HTERT RPE-1 (cell line): ENCODE results near the gene ITPKB.
"Not testable (repeated sequence)": the region's sequence is repeated elsewhere in the genome, so short reads cannot be mapped to it uniquely, and the experiment has no call there.

Source experiments
- in situ Hi-C: fragments of 300-500 bp; cut with MboI; formaldehyde crosslinking; loops from 4 replicates; pipeline ENCODE4 v1.14.3; 2020; ENCODE audit warnings: low sequenced_read_pairs

The ITPKB gene

DNA sequence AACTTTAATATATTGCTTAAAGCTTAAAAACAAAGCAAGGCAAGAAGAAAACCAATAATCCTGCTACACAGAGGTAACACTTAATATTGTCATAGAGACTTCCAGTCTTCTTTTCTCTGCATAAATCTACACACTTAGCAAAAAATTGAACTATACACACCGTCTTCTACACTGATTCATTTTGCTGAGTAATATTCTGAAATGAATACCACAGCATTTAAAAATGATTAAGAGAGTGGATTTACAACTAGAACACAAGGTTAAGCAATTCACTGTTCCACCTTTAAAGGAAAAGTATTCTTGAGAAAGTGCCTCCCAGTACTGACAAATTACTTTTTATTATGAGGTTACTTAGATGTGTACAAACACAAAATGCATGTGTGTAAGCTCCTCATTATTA lies 22.2 kb upstream of the ITPKB start:
- in situ Hi-C loops: no loop called here

DNA sequence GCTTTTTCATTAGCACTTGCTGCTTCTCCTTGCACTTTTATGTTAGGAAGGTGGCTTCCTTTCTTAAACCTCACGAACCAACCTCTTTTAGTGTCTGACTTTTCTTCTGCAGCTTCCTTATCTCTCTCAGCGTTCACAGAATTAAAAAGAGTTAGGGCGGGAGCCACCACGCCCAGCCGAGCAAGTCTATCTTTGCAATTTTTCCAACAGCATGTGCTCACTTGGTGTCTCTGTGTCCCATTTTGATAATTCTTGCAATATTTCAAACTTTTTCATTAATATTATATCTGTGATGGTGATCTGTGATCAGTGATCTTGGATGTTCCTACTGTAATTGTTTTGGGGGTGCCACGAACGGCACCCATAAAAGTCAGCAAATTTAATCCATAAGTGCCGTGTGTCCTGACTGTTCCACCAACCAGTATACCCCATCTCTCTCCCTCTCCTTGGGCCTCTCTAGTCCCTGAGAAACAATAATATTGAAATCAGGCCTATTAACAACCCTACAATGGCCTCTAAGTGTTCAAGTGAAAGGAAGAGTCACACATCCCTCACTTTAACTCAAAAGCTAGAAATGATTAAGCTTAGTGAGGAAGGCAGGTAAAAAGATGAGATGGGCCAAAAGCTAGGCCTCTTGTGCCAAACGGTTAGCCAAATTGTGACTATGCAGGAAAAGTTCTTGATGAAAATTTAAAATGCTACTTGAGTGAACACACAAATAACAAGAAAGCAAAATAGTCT lies 15.9 kb upstream of the ITPKB start:
- in situ Hi-C loops: no loop called here

DNA sequence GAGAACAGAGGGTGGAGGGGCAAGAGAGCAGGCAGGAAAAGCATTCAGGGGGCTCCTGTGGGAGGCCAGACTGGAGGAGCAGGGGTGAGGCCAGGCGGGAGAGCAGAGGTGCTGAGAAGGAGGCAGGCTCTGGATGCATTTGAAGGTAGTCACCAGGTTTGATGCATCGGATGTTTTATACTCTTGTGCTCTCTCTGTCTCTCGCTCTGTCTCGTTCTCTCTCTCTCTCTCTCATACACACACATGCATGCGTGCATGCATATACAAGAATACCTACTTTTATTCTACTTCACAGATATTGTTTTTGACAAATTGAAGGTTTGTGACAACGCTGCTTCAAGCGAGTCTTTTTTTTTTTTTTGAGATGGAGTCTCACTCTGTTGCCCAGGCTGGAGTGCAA lies 15.0 kb upstream of the ITPKB start:
- in situ Hi-C loops: no loop called here

DNA sequence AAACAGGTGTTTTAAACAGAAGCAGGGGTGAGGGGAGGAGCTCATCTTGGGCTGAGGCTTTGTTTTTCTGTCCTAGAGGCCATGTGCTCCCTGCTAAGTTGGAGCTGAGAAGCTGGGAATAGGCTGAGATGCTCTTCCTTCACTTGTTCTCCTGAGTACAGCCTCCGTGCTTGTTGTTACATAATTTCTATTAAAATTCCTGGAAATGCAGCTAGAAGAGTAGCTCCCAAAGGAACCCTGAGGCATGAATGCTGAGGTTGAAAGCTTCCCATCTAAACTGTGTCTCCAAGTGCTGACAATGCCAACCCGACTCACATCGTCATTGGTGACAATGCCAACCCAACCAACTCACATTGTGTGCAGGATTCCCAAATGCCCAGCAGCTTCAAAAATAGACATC lies 12.6 kb upstream of the ITPKB start:
- in situ Hi-C loops: no loop called here

DNA sequence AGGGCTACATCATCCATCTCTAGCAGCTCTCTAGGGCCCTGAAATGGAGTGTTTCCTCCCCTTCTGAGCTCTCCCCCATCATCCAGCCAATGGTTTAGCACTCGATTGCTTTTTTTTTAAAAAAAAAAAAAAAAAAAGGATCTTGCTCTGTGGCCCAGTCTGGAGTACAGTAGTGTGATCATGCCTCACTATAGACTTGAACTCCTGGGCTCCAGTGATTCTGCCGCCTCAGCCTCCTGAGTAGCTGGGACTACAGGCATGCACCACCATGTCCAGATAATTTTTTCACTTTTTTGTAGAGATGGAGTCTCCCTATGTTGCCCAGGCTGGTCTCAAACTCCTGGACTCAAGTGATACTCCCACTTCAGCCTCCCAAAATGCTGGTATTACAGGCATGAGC lies 12.1 kb upstream of the ITPKB start:
- in situ Hi-C loops: no loop called here

DNA sequence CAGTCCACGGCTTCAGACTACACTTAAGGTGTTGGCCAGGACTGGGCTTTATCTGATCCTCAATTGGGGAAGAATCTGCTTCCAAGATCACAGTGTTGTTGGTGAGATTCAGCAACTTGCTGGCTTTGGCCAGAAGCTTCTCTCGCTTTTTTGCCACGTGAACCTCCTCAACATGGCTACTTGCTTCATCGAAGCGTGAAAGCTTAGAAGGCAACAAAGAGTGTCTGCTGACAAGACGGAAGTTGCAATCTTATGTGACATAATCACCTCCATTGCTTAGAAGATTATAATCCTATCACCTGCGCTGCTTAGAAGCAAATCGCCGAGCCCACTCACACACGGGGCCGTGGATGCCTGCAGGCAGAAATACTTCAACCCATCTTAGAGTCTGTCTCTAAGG lies 10.4 kb upstream of the ITPKB start:
- in situ Hi-C loops: no loop called here

DNA sequence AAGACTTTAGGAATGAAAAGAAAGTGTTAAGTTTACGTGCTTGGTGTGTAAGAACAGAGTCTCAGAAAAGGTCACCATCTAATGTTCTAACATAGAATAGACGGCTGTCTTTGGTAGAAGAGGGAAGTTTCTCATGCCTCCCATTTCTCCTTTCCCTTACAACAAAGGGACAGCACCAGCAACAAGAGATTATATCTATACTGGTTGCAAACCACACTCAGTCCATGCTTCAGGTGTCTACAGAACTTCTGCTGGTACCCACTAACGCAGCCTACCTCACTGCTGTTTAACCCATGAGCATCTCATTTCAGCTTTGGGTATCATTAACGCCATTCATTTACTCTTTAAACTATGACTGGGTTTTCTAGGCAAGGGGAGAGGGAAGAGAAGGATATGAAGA lies 9.2 kb upstream of the ITPKB start:
- in situ Hi-C loops: no loop called here

DNA sequence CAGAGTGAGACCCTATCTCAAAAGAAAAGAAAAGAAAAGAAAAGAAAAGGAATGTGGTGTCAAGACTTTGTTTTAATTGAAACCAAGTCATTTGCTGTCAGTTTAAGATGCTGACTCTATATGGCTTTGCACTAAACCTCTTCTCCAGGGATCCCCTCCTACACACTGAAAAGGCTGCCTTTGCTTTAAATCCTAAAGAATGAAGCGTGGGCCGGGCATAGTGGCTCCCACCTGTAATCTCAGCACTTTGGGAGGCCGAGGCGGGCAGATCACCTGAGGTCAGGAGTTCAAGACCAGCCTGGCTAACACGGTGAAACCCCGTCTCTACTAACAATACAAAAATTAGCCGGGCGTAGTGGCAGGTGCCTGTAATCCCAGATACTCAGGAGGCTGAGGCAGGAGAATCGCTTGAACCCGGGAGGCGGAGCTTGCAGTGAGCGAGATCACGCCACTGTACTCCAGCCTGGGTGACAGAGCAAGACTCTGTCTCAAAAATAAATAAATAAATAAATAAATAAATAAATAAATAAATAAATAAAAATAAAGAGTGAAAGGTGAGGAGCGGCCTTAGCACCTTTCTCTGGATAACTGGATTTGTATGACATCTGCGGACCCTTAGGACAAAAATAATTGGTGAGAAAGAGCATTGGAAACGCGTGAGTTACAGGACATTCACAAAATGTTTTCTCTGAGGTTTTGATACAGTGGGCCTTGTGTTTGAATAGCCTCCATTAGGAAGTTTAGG lies 8.6 kb upstream of the ITPKB start:
- in situ Hi-C loops: not testable (repeated sequence)

DNA sequence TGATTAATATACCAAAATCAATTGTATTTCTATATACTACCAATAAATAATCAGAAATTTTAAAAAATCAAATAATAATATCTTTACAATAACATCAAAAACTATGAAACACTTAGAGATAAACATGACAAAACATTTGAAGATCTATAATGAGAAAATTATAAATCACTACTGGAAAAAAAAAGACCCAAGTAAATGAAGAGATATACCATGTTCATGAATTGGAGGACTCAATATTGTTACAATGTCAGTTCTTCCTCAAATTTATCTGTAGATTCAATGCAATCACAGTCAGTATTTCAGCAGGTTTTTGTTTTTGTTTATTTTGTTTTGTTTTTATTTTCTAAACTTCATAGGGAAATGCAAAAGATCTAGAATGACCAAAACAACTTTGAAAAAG lies 4.2 kb upstream of the ITPKB start:
- in situ Hi-C loops: no loop called here

DNA sequence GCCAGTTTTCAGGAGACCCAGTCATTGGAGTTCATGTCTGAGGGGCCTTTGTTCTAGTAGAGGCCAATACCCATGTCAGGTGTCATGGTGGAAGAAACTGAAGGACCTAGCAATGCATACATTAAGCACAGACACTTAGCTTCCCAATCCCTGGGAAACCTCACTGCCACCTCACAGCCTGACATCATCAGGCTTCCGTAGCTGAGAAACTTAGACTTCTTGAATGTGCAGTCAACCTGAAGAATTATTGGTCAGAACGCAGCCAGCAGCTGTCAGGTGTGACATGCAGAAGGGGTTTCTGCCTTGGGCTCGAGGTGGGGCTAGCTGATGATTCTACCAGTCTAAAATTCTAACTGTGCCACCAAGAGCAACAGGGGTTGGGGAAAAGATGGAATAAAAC lies 1.9 kb upstream of the ITPKB start:
- in situ Hi-C loops: no loop called here

DNA sequence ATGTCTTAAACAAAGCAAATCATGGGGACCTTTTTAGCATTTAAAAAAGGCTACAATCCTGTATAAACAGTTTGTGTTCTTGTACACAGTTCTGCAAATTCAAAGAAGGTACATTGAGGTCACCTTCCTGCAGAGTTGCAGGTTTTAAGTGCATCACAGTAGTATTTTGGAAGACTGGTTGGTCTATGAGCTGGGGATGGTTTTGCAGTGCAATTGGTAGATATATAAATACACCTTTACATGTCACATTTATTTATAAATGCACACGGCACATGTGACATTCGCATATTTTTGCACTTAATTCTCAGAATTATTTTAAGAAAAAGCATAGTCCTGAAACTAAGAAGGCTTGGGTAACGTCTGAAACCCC lies 599 bp upstream of the ITPKB start:
- in situ Hi-C loops: no loop called here

DNA sequence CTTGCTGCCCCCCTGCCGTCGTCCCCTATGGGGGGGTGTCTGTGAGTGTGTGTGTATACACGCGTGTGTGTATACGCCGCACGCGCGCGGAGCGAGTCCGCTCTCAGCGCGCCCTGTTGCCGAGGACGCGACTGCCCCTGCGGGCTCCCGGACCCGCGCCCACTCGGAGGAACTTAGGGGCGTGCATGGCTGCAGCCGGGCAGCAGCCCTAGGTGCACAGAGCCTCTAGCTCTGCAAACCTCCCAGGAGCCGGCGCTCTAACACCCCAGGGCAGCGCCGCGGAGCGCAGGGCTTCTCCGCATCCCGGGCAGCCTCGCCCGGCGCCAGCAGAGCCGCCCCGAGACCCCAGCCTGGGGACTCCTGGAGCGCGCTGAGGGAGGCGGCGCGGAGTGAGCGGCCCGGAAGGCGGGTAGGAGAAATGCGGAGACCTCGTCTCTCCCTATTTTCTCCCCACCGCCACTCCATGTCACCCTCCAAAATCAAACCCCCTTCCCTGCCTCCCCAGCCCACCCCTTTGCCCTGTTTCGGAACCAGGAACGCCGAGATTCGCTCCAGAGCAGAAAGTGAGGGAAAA lies 574 bp downstream of the ITPKB start:
- in situ Hi-C loops: no loop called here

DNA sequence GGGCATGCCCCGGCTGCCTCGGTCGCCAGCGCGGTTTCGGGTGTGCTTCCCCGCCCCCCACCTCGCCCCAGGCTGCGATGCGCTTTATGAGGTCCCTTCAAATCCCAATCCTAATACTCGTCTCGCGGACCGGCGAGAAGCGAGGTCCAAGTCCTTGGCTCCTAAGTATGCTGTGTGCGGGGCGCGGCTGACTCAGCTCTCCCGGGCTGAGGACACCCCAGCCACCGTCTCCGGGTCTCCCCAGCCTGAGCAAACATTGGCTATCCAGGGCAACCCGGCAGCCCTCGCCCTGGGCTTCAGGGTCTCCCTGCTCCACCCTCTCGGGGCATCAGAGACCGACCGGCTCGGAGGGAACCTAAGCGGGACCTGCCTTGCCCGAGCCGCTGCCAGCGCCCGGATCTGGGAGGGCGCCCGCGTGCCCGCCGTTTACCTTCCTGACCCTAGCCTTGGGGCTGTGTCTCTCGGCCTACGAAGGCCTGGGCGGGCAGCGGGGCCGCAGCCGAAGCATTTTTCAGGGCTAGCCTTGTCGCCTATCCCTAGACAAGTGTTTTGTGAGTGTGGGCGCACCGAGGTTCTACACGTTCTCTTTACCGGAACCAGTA lies 1.2 kb downstream of the ITPKB start:
- in situ Hi-C loops: no loop called here

DNA sequence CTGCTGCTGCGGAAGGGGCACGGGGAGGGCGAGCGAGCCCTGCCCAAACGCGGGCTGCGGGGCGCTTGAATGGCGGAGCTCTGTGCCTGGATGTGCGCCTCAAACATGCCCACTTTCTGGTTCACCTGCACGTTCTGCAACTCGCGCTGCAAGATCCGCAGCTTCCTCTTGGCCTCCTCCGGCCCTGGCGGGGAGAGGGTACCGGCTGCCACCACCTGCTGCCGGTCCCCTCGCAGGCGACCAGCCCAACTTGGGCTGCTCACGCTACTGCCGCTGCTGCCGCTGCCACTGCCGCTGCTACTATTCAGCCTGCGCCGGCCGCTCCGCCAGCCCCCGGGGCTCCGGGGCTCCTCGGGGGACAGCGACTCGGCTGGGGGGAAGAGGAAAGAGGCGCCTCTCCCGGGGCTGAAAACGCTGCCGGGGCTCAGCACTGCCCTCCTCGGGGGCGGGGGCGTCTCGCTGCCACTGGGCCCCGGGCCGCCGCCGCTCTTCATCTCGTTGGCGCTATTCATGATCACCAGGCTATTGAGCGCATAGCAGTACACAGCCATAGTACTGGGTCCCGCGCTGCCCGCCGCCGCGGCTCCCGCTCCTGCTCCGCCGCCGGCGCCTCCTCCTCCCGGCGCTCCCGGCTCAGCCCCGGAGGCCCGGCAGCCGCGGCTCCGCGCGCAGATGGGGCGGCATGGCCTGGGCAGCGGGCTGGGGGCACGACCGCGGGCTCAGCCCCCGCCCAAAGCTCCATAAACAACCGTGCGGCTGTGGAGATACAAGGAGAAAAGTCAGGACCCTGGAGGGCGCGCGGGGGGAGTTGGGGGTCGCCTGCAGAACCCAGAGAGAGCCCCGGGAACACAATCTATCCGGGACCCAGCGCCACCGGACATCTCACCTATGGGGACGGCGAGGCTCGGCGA lies 1.9 kb downstream of the ITPKB start:
- in situ Hi-C loops: no loop called here

DNA sequence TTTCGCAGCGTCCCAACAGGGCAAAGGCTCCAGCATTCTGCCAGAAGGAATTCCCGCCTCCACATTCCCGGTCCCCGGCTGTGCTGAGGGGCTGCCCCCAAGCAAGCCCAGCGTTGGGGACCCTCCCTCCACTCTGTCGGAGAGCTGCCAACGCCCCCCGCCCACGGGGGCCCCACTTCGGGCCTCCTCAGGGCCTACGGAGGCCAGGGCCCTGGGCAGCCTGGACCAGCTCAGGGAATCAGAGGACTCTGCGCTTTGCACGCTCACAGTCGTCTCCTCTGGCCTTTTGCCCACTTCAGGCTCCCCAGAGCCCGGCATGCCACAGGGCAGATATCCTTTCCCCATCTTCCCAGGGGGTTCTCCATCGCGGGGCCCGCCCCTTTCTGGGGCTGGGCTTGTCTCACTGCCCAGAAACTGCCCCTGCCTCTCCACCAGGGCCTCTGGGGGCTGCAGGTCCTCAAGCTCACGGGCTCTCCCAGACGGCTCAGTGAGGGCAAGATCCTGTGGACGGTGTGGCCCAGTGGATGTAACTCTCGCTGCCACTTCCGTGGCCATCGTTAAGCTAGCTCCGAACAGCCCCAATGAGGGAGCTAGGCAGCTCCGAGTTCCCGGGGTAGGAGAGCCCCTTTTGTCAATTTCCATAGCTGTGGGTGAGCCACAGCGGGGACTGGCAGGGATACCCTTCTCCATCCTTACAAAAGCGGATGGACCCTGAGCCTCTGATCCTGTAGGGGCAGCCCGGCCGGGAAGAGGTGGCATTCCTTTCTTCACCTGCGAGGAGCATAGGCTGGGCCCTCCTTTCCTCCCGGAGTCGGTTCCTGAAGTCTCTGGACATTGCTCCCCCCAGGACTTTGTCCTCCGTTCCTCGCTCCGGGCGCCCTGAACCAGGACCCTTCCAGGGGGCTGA lies 2.8 kb downstream of the ITPKB start:
- in situ Hi-C loops: no loop called here

DNA sequence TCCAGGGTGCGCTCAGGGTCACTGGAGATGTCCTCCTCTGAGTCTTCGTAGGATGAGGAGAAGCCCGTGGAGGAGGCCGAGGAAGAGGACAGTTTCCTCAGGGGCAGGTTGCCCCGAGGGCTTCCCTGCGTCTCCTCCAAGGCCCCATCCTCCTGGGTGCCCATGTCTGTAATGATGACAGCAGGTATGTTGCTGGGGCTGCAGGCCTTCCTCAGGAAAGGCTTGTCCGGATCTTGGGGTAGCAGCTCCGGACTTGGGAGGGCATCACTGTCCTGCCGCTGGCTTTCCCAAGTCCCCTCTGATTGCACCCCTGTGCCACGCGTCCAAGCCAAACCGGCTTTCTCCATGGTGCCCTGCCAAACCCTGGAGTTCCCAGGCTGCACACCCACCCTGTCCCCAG lies 3.5 kb downstream of the ITPKB start:
- in situ Hi-C loops: no loop called here

DNA sequence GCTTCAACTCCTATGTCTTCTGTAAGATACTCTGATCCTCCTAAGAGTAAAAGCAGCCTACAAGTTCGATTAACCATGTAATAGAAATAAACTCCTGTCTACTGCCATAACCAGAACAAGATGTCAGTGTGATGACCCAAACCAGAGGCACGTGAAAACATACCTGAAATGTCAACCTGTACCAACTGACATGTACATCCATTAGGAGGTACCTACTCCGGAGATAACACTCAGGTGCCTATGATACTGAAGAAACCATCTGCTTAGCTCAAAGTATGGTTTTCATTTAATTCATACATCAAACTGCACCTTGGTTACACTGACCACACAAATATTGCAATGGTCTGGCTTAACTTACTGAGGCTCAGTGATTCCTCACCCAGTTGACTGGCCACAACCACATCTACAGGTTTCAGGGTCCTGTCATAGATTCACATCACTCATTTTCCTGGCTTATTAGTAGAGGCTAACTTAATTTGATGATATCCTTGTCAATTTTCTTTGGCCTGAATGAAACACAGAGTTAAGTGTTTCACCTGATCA lies 4.4 kb downstream of the ITPKB start:
- in situ Hi-C loops: no loop called here

DNA sequence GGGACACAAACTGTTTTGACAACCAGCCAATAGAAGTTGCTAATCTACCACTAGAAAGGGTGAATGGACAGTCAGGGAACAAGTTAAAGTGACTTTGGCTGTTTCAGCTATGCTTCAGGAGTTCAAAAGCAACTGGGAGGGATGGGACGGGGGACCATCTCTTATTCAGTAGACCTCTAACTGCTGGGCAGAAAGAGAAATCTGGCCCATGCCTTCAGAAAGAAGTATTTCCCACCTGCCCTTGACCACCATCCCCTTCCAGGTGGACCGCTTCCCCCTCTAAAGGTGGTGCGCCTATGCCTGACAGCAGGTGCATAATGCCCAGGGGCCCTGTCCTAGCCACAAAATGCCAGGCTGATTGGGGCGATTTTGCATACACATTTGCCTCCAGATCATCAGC lies 5.2 kb downstream of the ITPKB start:
- in situ Hi-C loops: no loop called here

DNA sequence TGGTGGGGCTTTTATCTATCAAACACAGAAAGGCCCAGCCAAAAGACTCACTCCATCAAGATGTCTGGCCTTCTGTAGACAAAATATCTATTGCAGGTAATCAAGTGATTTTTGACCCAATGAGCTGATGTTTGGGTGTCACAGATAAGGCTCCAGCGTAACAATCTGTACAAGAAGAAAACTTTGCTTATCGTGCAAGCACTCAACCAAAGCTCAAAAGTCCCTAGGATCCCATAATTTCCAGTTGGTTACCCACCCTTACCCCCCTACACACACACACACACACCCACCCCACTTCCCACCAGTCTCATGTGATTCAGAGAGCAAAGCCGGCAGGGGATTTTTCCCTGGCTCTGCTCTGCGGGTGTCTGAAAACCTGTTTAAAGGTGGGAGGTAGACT lies 5.8 kb downstream of the ITPKB start:
- in situ Hi-C loops: no loop called here

DNA sequence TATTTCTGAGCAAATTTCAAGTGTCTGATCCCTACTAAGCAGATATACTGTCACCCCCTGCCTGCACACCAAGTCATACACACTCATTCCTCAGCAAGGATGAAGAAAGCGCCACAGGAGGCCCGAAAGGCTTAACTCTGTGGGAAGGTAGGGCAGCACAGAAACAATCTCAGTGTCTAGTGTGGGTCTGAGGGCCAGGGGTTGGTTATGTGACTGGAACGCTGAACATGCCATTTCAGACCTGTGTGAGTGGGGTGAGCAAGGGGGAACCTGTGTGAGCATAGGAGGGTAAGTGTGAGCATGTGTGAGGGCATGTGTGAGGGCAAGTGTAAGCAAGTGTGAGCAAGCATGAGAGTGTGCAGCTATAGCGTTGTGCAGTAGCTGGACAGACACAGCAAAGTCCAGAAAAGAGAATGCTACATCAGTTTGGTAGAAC lies 6.2 kb downstream of the ITPKB start:
- in situ Hi-C loops: no loop called here
